ENCODE results near the gene KLK6. TPM values are rescaled to one million over a fixed set of nuclear protein-coding genes. Genes with fewer than 3 reads are reported as not detected.

Gene KLK6
- total RNA-seq, 3 donors from 2014 or later: not detected

GRCh38 chr19:50968716-50969412 lies 527 bp downstream of the KLK6 start:
- no peak for TF ChIP-seq CTCF (IDR thresholded peaks at IDR 0.05)
- Histone ChIP-seq H3K4me3 (no peak overlapping the region), H3K9me3 (no peaks in the 10 kb centered on the region), H3K36me3 (ENCODE audit: low read depth) (no peaks in the 10 kb centered on the region), H3K4me1 (ENCODE audit: low read depth) (no peaks in the 10 kb centered on the region)
- intact Hi-C loops (cut with DNase I, micrococcal nuclease): no loop called here
- ATAC-seq (no peak), DNase-seq (no peak)

- Histone ChIP-seq H3K4me3 (no peak overlapping the region), H3K4me1 (ENCODE audit: low read depth) (no peaks in the 10 kb centered on the region), H3K9me3 (no peaks in the 10 kb centered on the region), H3K36me3 (ENCODE audit: low read depth) (no peaks in the 10 kb centered on the region)
- no peak for DNase-seq
- no peak for TF ChIP-seq CTCF (IDR thresholded peaks at IDR 0.05)
- no peak for ATAC-seq
- intact Hi-C loops (cut with DNase I, micrococcal nuclease): no loop called here
Observed at GRCh38 chr19:50967929-50968715, 1.3 kb downstream of the KLK6 start.

- no peak for DNase-seq
- Histone ChIP-seq H3K36me3 (ENCODE audit: low read depth) (no peaks in the 10 kb centered on the region), H3K9me3 (no peaks in the 10 kb centered on the region), H3K4me1 (ENCODE audit: low read depth) (no peaks in the 10 kb centered on the region), H3K4me3 (no peak overlapping the region)
- intact Hi-C loops (cut with DNase I, micrococcal nuclease): no loop called here
- no peak for ATAC-seq
- no peak for TF ChIP-seq CTCF (IDR thresholded peaks at IDR 0.05)
Observed at GRCh38 chr19:50964266-50964665, 5.1 kb downstream of the KLK6 start.

- ATAC-seq (no peak), DNase-seq (no peak)
- TF ChIP-seq CTCF (IDR thresholded peaks at IDR 0.05): no peak
- Histone ChIP-seq H3K36me3 (ENCODE audit: low read depth) (no peaks in the 10 kb centered on the region), H3K4me1 (ENCODE audit: low read depth) (no peaks in the 10 kb centered on the region), H3K9me3 (no peaks in the 10 kb centered on the region), H3K4me3 (no peak overlapping the region)
- intact Hi-C loops (cut with DNase I, micrococcal nuclease): no loop called here
Observed at GRCh38 chr19:50963381-50963780, 6.0 kb downstream of the KLK6 start.

GRCh38 chr19:50962245-50962644 lies 7.1 kb downstream of the KLK6 start:
- H3K4me3 ChIP-seq: no peak overlapping the region
- DNase-seq: no peak
- intact Hi-C loops (cut with DNase I, micrococcal nuclease): no loop called here
- H3K36me3 ChIP-seq (ENCODE audit: low read depth): no peaks in the 10 kb centered on the region
- no peak for ATAC-seq
- no peaks in the 10 kb centered on the region for H3K9me3 ChIP-seq
- no peak for TF ChIP-seq CTCF (IDR thresholded peaks at IDR 0.05)
- H3K4me1 ChIP-seq (ENCODE audit: low read depth): no peaks in the 10 kb centered on the region
